Measurements from ENCODE around the gene SARDH. TPM values are rescaled to one million over a fixed set of nuclear protein-coding genes. Genes with fewer than 3 reads are reported as not detected.

The SARDH gene
- total and polyA plus RNA-seq, 2 of the 13 experiments (the other 11 are each of a cell fraction or from before 2014, with no cell fraction given) = 11.6 to 34.9 TPM

DNA sequence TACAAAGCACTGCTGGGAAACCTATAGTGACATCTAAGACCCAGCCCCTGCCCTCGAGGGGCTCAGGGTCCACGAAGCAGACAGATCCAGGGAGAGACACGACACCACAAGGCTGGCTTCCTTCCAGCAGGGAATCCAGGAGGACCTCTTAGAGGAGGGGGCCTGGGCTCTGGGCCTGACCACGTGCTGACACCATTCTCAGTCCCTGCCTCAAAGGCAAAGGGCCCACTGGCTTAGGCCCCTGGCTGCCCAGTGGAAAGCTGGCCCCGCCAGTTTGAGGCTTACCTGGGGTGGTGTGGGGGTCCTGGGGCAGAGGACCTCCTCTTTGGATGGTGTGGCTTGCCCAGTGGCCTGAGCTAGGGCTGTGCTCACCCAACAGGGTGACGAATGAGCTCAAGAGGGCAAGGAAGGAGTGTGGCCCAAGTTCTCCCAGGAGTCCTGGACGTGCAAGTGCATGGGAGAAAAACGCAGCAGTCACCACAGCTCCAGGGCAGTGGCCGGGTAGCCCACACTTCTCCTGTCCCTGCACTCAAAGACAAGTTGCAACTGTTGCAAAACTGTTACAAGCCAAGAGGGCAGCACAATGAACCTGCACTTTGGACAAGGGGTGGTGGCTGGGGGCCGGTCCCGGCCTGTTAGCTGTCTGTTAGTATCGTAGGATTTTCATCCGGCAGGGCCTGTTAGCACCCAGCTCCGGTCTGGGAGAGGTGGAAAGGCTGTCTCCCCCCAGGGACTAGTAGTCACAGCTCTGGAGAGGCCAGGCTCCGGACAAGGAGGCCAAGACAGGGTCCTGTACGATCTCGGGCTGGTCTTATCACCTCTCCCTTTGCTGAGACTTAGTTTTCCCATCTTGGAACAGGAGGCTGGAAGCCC is 1.5 kb upstream of the SARDH start (continued):
- peak; percentile 44 for TF ChIP-seq AGO2 (optimal IDR thresholded peaks at IDR 0.05; ENCODE audit: low read depth, low read length)
- peak; percentile 93 for TF ChIP-seq MYC (CRISPR knock-in tag; IDR thresholded peaks at IDR 0.05; ENCODE audit: borderline replicate concordance)
- TF ChIP-seq ZNF75D (CRISPR knock-in tag; IDR thresholded peaks at IDR 0.05; ENCODE audit: borderline replicate concordance) = no peak
- no peak for TF ChIP-seq TGIF2 (CRISPR knock-in tag; IDR thresholded peaks at IDR 0.05)
- no peak for TF ChIP-seq NR1H2 (CRISPR knock-in tag; IDR thresholded peaks at IDR 0.05; ENCODE audit: borderline replicate concordance, low read depth)
- no peak for TF ChIP-seq SALL2 (CRISPR knock-in tag; IDR thresholded peaks at IDR 0.05)
- TF ChIP-seq, protein P1, sequence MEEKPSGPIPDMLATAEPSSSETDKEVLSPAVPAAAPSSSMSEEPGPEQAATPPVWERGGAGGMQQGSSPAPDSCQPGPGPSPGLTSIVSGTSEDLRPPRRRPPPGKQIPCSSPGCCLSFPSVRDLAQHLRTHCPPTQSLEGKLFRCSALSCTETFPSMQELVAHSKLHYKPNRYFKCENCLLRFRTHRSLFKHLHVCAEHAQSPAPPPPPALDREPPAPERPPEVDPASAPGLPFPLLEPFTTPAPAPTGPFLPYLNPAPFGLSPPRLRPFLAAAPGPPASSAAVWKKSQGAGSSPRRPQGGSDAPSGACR (CRISPR knock-in tag; IDR thresholded peaks at IDR 0.05) = no peak
- peak; percentile 72; the same call in 1 of the 2 replicates for TF ChIP-seq ZNF225 (CRISPR knock-in tag; IDR thresholded peaks at IDR 0.05)
- TF ChIP-seq KDM1A (CRISPR knock-in tag; IDR thresholded peaks at IDR 0.05) = no peak
- no peak; the same call in 1 of the 2 replicates for TF ChIP-seq ARHGAP35 (CRISPR knock-in tag; IDR thresholded peaks at IDR 0.05; ENCODE audit: borderline replicate concordance)
- TF ChIP-seq, protein P2, sequence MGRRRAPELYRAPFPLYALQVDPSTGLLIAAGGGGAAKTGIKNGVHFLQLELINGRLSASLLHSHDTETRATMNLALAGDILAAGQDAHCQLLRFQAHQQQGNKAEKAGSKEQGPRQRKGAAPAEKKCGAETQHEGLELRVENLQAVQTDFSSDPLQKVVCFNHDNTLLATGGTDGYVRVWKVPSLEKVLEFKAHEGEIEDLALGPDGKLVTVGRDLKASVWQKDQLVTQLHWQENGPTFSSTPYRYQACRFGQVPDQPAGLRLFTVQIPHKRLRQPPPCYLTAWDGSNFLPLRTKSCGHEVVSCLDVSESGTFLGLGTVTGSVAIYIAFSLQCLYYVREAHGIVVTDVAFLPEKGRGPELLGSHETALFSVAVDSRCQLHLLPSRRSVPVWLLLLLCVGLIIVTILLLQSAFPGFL (CRISPR knock-in tag; IDR thresholded peaks at IDR 0.05) = no peak
- peak; percentile 87 for TF ChIP-seq POLR2G (IDR thresholded peaks at IDR 0.05; ENCODE audit: low read depth, low read length)
- TF ChIP-seq DNMT1 (CRISPR knock-in tag; IDR thresholded peaks at IDR 0.05) = no peak
- peak; percentile 72 for TF ChIP-seq ZNF350 (CRISPR knock-in tag; IDR thresholded peaks at IDR 0.05; ENCODE audit: borderline replicate concordance, low read depth)
- TF ChIP-seq, protein P3, sequence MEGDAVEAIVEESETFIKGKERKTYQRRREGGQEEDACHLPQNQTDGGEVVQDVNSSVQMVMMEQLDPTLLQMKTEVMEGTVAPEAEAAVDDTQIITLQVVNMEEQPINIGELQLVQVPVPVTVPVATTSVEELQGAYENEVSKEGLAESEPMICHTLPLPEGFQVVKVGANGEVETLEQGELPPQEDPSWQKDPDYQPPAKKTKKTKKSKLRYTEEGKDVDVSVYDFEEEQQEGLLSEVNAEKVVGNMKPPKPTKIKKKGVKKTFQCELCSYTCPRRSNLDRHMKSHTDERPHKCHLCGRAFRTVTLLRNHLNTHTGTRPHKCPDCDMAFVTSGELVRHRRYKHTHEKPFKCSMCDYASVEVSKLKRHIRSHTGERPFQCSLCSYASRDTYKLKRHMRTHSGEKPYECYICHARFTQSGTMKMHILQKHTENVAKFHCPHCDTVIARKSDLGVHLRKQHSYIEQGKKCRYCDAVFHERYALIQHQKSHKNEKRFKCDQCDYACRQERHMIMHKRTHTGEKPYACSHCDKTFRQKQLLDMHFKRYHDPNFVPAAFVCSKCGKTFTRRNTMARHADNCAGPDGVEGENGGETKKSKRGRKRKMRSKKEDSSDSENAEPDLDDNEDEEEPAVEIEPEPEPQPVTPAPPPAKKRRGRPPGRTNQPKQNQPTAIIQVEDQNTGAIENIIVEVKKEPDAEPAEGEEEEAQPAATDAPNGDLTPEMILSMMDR (CRISPR knock-in tag; IDR thresholded peaks at IDR 0.05) = peak; percentile 36; the same call in 1 of the 2 replicates
- peak; percentile 93 for TF ChIP-seq POLR2AphosphoS5 (IDR thresholded peaks at IDR 0.05; ENCODE audit: low read depth, low read length)
- TF ChIP-seq ZNF12 (CRISPR knock-in tag; IDR thresholded peaks at IDR 0.05) = no peak; the same call in 1 of the 2 replicates
- TF ChIP-seq, protein P4, sequence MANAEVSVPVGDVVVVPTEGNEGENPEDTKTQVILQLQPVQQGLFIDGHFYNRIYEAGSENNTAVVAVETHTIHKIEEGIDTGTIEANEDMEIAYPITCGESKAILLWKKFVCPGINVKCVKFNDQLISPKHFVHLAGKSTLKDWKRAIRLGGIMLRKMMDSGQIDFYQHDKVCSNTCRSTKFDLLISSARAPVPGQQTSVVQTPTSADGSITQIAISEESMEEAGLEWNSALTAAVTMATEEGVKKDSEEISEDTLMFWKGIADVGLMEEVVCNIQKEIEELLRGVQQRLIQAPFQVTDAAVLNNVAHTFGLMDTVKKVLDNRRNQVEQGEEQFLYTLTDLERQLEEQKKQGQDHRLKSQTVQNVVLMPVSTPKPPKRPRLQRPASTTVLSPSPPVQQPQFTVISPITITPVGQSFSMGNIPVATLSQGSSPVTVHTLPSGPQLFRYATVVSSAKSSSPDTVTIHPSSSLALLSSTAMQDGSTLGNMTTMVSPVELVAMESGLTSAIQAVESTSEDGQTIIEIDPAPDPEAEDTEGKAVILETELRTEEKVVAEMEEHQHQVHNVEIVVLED (CRISPR knock-in tag; IDR thresholded peaks at IDR 0.05; ENCODE audit: borderline replicate concordance) = peak; percentile 19; the same call in 1 of the 2 replicates
- TF ChIP-seq ZSCAN21 (CRISPR knock-in tag; IDR thresholded peaks at IDR 0.05; ENCODE audit: borderline replicate concordance) = no peak
- TF ChIP-seq ZIK1 (CRISPR knock-in tag; IDR thresholded peaks at IDR 0.05; ENCODE audit: borderline replicate concordance, low read depth) = no peak
- TF ChIP-seq SIX4 (CRISPR knock-in tag; IDR thresholded peaks at IDR 0.05) = no peak
- peak; percentile 56; the same call in 1 of the 2 replicates for TF ChIP-seq FOXK1 (CRISPR knock-in tag; IDR thresholded peaks at IDR 0.05; ENCODE audit: borderline replicate concordance, low read depth)
- TF ChIP-seq HNRNPH1 (optimal IDR thresholded peaks at IDR 0.05; ENCODE audit: low read depth, low read length) = peak; percentile 47
- no peak for TF ChIP-seq SRF (IDR thresholded peaks at IDR 0.05; ENCODE audit: low read depth, low read length)
- TF ChIP-seq MAFF (IDR thresholded peaks at IDR 0.05; ENCODE audit: low read depth, low read length) = peak; percentile 32; the same call in 1 of the 2 replicates
